Spleen (tissue), 11 donors: ENCODE results near the gene ZC3H7A. TPM values are rescaled to one million over a fixed set of nuclear protein-coding genes. Genes with fewer than 3 reads are reported as not detected.
A peak's percentile ranks its signal among the peaks of the same experiment; 100 is the strongest.

Source experiments
- DNase-seq: peaks from one replicate; pipeline ENCODE4 v3.0.0-alpha.2; 2020
- H3K27ac ChIP-seq, 8 donors: fragments of 200-600 bp; sonication (generic) in 7 of 8; 1 replicate in 4 of 8; 2 replicates in 4 of 8; pipeline versions ENCODE4 v1.5.0 to v1.8.0; 2016 to 2021; ENCODE audit warnings: inconsistent platforms in 4 of 8, mild to moderate bottlenecking in 4 of 8, moderate library complexity in 1 of 8
- H3K27me3 ChIP-seq, 7 donors: fragments of 200-600 bp; sonication (generic) in 6 of 7; replicated peaks in 1 of 7; 1 replicate in 4 of 7; 2 replicates in 3 of 7; pipeline versions ENCODE4 v1.5.0 to v1.8.0; 2016 to 2021; ENCODE audit warnings: inconsistent platforms in 3 of 7, mild to moderate bottlenecking in 1 of 7
- H3K36me3 ChIP-seq, 6 donors: fragments of 200-600 bp; sonication (generic) in 5 of 6; 1 replicate in 4 of 6; 2 replicates in 2 of 6; pipeline versions ENCODE4 v1.5.0 to v1.8.0; 2016 to 2021; ENCODE audit warnings: inconsistent platforms in 2 of 6
- H3K4me1 ChIP-seq, 6 donors: fragments of 200-600 bp; sonication (generic) in 5 of 6; 1 replicate in 3 of 6; 2 replicates in 3 of 6; pipeline versions ENCODE4 v1.5.0 to v1.8.0; 2016 to 2021; ENCODE audit warnings: inconsistent platforms in 3 of 6
- H3K4me3 ChIP-seq, 8 donors: fragments of 200-600 bp; sonication (generic) in 7 of 8; 1 replicate in 4 of 8; 2 replicates in 4 of 8; pipeline versions ENCODE4 v1.5.0 to v1.8.0; 2016 to 2021; ENCODE audit warnings: inconsistent platforms in 4 of 8, mild to moderate bottlenecking in 4 of 8, moderate library complexity in 2 of 8
- H3K9me3 ChIP-seq, 8 donors: fragments of 200-600 bp; sonication (generic) in 7 of 8; 1 replicate in 4 of 8; 2 replicates in 4 of 8; pipeline versions ENCODE4 v1.5.0 to v1.8.0; 2016 to 2021; ENCODE audit warnings: inconsistent platforms in 4 of 8
- POLR2A ChIP-seq, 3 donors: fragments of 450-650 bp; IDR thresholded peaks; one replicate each; pipeline ENCODE4 v1.5.1; 2017; ENCODE audit warnings: antibody characterized with exemption in 3 of 3, mild to moderate bottlenecking in 1 of 3
- POLR2AphosphoS5 ChIP-seq, 3 donors: sonication (generic); formaldehyde crosslinking; IDR thresholded peaks; one replicate each; pipeline ENCODE4 v1.5.1; 2017; ENCODE audit warnings: antibody characterized with exemption in 3 of 3
- WGBS, 5 donors: extraction: QIAGEN DNeasy Blood & Tissue Kit in 3 of 5; methylation state at CpG; one replicate each; pipeline versions ENCODE4 v1.1.5 to v1.1.7; 2013 to 2018; 5-methylcytosine and 5-hydroxymethylcytosine counted together
- intact Hi-C: fragments of 100-400 bp; cut with DNase I; formaldehyde crosslinking; loops from one replicate; pipeline ENCODE4 v1.15.0; 2023; ENCODE audit warnings: low total_unique reads
- polyA plus RNA-seq, 3 donors: library from polyadenylated mRNA; stranded (reverse); fragments of 200-250 nt; gene quantifications; one replicate each; pipeline ENCODE4 v1.2.1, GENCODE V29; 2013
- total RNA-seq, 7 donors: library from RNA; depleted of rRNA in 3 of 7; stranded (reverse); fragments of >200 nt in 3 of 7; fragmentation: NEBNext Ultra II Directional in 4 of 7; extraction: Animal tissue kit (Norgen Biotek cat#: 25700) in 4 of 7; gene quantifications; one replicate each; pipeline versions ENCODE4 v1.1.0 to v1.2.1, GENCODE V29; 2016 to 2021
- TF ChIP-seq, protein P1 (sequence below), 11 experiments: fragments of 200-600 bp in 7 of 11; fragments of 450-650 bp in 4 of 11; sonication (generic) in 4 of 11; IDR thresholded peaks in 8 of 11; conservative IDR thresholded peaks in 3 of 11; 1 replicate in 7 of 11; 2 replicates in 4 of 11; pipeline versions ENCODE4 v1.4.0 to v1.8.0; 2016 to 2021; ENCODE audit warnings: antibody characterized with exemption in 11 of 11, inconsistent platforms in 4 of 11, mild to moderate bottlenecking in 1 of 11
- donor health status: healthy with polysubstance abuse.
- donor health status: DM: no; HTN: no; CAD: no; lungs with moderate emphysema.
- donor health status: DM: no; HTN: no; CAD: no.
- donor health status: Bipolar disorder and iron deficiency.
- donor health status: healthy.
- donor health status: DM: no; HTN: no; CAD: no.
- donor health status: DM: yes; HTN: yes; CAD: no.

Gene ZC3H7A
- total and polyA plus RNA-seq, 10 donors, result 28.7 to 118 (median 80.9) TPM

- intact Hi-C loops, result no loop called here
These were observed 37.8 kb downstream of the ZC3H7A start for GRCh38 chr16:11759163-11759834.

GRCh38 chr16:11757671-11758545 lies 39.1 kb downstream of the ZC3H7A start:
- Histone ChIP-seq H3K4me1 (peaks cover 0 to 25% (median 11%) of the 10 kb centered on the region in 6 donors), H3K27ac (peak overlapping the region in 5 of 8 donors; percentile 44 to 70 (median 49)), H3K27me3 (no peaks in the 10 kb centered on the region), H3K36me3 (peaks cover 0 to 100% (median 77%) of the 10 kb centered on the region in 6 donors), H3K9me3 (no peaks in the 10 kb centered on the region), H3K4me3 (no peak overlapping the region)
- TF ChIP-seq POLR2AphosphoS5 (IDR thresholded peaks at IDR 0.05) (peak in 1 of 3 donors; percentile 12), POLR2A (IDR thresholded peaks at IDR 0.05) (no peak)
- WGBS, 5 donors, result 63 to 75% (median 74%) methylated on average over 10 of the region's 10 CpGs
- intact Hi-C loops, result no loop called here
- no peak for DNase-seq

More at GRCh38 chr16:11759163-11759834, 37.8 kb downstream of the ZC3H7A start:
- H3K36me3 ChIP-seq, result peaks cover 0 to 100% (median 76%) of the 10 kb centered on the region in 6 donors
- no peak for DNase-seq
- peak overlapping the region in 3 of 8 donors; percentile 47 to 70 (median 67) for H3K27ac ChIP-seq
- H3K9me3 ChIP-seq, result no peaks in the 10 kb centered on the region
- H3K27me3 ChIP-seq, result no peaks in the 10 kb centered on the region
- 79 to 96% (median 84%) methylated on average over 9 of the region's 9 CpGs for WGBS, 5 donors
- H3K4me3 ChIP-seq, result no peak overlapping the region
- TF ChIP-seq POLR2A (IDR thresholded peaks at IDR 0.05), result no peak
- TF ChIP-seq POLR2AphosphoS5 (IDR thresholded peaks at IDR 0.05), result no peak
- TF ChIP-seq, protein P1, sequence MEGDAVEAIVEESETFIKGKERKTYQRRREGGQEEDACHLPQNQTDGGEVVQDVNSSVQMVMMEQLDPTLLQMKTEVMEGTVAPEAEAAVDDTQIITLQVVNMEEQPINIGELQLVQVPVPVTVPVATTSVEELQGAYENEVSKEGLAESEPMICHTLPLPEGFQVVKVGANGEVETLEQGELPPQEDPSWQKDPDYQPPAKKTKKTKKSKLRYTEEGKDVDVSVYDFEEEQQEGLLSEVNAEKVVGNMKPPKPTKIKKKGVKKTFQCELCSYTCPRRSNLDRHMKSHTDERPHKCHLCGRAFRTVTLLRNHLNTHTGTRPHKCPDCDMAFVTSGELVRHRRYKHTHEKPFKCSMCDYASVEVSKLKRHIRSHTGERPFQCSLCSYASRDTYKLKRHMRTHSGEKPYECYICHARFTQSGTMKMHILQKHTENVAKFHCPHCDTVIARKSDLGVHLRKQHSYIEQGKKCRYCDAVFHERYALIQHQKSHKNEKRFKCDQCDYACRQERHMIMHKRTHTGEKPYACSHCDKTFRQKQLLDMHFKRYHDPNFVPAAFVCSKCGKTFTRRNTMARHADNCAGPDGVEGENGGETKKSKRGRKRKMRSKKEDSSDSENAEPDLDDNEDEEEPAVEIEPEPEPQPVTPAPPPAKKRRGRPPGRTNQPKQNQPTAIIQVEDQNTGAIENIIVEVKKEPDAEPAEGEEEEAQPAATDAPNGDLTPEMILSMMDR (IDR thresholded peaks at IDR 0.05 in 8 of 11, conservative IDR thresholded peaks at IDR 0.05 in 3 of 11), result no peak
- peaks cover 0 to 25% (median 11%) of the 10 kb centered on the region in 6 donors for H3K4me1 ChIP-seq

GRCh38 chr16:11756248-11756647 lies 40.8 kb downstream of the ZC3H7A start:
- H3K27ac ChIP-seq, result no peak overlapping the region
- intact Hi-C loops, result no loop called here
- no peaks in the 10 kb centered on the region for H3K27me3 ChIP-seq
- 89 to 97% (median 93%) methylated on average over 3 of the region's 3 CpGs for WGBS, 5 donors
- no peak for DNase-seq
- TF ChIP-seq, protein P1 (IDR thresholded peaks at IDR 0.05 in 8 of 11, conservative IDR thresholded peaks at IDR 0.05 in 3 of 11), result no peak
- TF ChIP-seq POLR2AphosphoS5 (IDR thresholded peaks at IDR 0.05) (no peak), POLR2A (IDR thresholded peaks at IDR 0.05) (no peak)
- H3K4me3 ChIP-seq, result no peak overlapping the region
- H3K9me3 ChIP-seq, result no peaks in the 10 kb centered on the region
- peaks cover 0 to 25% (median 11%) of the 10 kb centered on the region in 6 donors for H3K4me1 ChIP-seq
- peaks cover 0 to 100% (median 77%) of the 10 kb centered on the region in 6 donors for H3K36me3 ChIP-seq

- Histone ChIP-seq H3K9me3 (no peaks in the 10 kb centered on the region), H3K4me3 (no peak overlapping the region), H3K27ac (no peak overlapping the region), H3K36me3 (peaks cover 0 to 100% (median 79%) of the 10 kb centered on the region in 6 donors), H3K4me1 (peaks cover 0 to 24% (median 11%) of the 10 kb centered on the region in 6 donors), H3K27me3 (no peaks in the 10 kb centered on the region)
- no peak for DNase-seq
- no peak for TF ChIP-seq POLR2AphosphoS5 (IDR thresholded peaks at IDR 0.05)
- no peak for TF ChIP-seq POLR2A (IDR thresholded peaks at IDR 0.05)
- TF ChIP-seq, protein P1 (IDR thresholded peaks at IDR 0.05 in 8 of 11, conservative IDR thresholded peaks at IDR 0.05 in 3 of 11), result no peak
- WGBS, 5 donors, result 92 to 96% (median 96%) methylated on average over 13 of the region's 13 CpGs
- intact Hi-C loops, result no loop called here
These were observed 41.9 kb downstream of the ZC3H7A start for GRCh38 chr16:11755022-11755760.
